ENCODE results near the gene KCTD1.

- no peak for TF ChIP-seq CTCF (IDR thresholded peaks at IDR 0.05)
- no peak for TF ChIP-seq YY1 (IDR thresholded peaks at IDR 0.05; ENCODE audit: low read depth)
- no peak for TF ChIP-seq SMC3 (IDR thresholded peaks at IDR 0.05; ENCODE audit: low read depth, low read length)
- TF ChIP-seq RFX5 (IDR thresholded peaks at IDR 0.05; ENCODE audit: low read length), result no peak
- TF ChIP-seq JUND (IDR thresholded peaks at IDR 0.05), result no peak
- TF ChIP-seq EZH2phosphoT487 (IDR thresholded peaks at IDR 0.05; ENCODE audit: borderline replicate concordance, low read depth), result no peak
- TF ChIP-seq FOXM1 (IDR thresholded peaks at IDR 0.05; ENCODE audit: low read depth), result no peak
- no peak for TF ChIP-seq TCF12 (IDR thresholded peaks at IDR 0.05)
- TF ChIP-seq TAF1 (IDR thresholded peaks at IDR 0.05; ENCODE audit: borderline replicate concordance, low read depth, low read length), result no peak
- TF ChIP-seq EP300 (IDR thresholded peaks at IDR 0.05; ENCODE audit: borderline replicate concordance in 1 of 2, low read depth in 1 of 2, low read length in 1 of 2), result no peak
- TF ChIP-seq NRF1 (IDR thresholded peaks at IDR 0.05; ENCODE audit: low read depth, low read length), result no peak
- no peak for TF ChIP-seq POLR2AphosphoS5 (IDR thresholded peaks at IDR 0.05; ENCODE audit: low read depth, low read length)
- no peak for TF ChIP-seq RAD21 (IDR thresholded peaks at IDR 0.05; ENCODE audit: low read length)
- TF ChIP-seq GATA2 (CRISPR knock-in tag; IDR thresholded peaks at IDR 0.05), result no peak
These were observed 2.8 kb downstream of the KCTD1 start for GRCh38 chr18:26545335-26546123.
